Uterus (tissue), 2 donors: ENCODE results near the gene UROS.

ENCODE experiments used
- POLR2A ChIP-seq, 2 donors: fragments of 450-650 bp; IDR thresholded peaks; one replicate each; pipeline ENCODE4 v1.6.1; 2016; ENCODE audit warnings: antibody characterized with exemption in 2 of 2, mild to moderate bottlenecking in 1 of 2, moderate library complexity in 1 of 2
- TF ChIP-seq, protein P1 (sequence below), 4 experiments: fragments of 200-600 bp in 2 of 4; fragments of 450-650 bp in 2 of 4; sonication (generic) in 2 of 4; IDR thresholded peaks; one replicate each; pipeline ENCODE4 v1.5.1; 2016 to 2019; ENCODE audit warnings: antibody characterized with exemption in 4 of 4, mild to moderate bottlenecking in 2 of 4, moderate library complexity in 1 of 4

DNA sequence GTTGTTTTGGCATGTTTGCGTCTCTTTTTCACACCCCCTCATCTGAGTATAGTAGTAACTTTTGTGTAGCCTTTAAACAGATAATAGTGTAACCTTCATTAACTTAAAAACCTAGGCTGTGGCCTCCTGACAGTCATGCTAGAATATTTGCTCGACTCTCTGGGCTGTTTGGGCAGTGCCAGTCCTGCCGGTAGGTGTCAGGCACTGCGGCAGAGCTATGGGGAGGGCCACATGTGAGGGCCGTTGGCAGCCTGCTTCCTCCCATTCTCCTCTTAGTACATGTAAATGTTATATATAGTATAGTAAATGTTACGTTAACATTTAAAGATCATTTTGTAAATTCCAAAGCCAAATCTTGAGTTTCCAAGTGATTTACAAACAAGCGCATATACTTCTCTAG is 26.4 kb upstream of the UROS start:
- TF ChIP-seq POLR2A (IDR thresholded peaks at IDR 0.05) = no peak
- TF ChIP-seq, protein P1, sequence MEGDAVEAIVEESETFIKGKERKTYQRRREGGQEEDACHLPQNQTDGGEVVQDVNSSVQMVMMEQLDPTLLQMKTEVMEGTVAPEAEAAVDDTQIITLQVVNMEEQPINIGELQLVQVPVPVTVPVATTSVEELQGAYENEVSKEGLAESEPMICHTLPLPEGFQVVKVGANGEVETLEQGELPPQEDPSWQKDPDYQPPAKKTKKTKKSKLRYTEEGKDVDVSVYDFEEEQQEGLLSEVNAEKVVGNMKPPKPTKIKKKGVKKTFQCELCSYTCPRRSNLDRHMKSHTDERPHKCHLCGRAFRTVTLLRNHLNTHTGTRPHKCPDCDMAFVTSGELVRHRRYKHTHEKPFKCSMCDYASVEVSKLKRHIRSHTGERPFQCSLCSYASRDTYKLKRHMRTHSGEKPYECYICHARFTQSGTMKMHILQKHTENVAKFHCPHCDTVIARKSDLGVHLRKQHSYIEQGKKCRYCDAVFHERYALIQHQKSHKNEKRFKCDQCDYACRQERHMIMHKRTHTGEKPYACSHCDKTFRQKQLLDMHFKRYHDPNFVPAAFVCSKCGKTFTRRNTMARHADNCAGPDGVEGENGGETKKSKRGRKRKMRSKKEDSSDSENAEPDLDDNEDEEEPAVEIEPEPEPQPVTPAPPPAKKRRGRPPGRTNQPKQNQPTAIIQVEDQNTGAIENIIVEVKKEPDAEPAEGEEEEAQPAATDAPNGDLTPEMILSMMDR (IDR thresholded peaks at IDR 0.05) = no peak
